ENCODE data around the gene GPATCH4. TPM values are rescaled to one million over a fixed set of nuclear protein-coding genes. Genes with fewer than 3 reads are reported as not detected.
A peak's percentile ranks its signal among the peaks of the same experiment; 100 is the strongest.
"Not testable (repeated sequence)": the region's sequence is repeated elsewhere in the genome, so short reads cannot be mapped to it uniquely, and the experiment has no call there.

Gene GPATCH4
- total RNA-seq, 1 donor from 2014 or later = 71.8 TPM

DNA sequence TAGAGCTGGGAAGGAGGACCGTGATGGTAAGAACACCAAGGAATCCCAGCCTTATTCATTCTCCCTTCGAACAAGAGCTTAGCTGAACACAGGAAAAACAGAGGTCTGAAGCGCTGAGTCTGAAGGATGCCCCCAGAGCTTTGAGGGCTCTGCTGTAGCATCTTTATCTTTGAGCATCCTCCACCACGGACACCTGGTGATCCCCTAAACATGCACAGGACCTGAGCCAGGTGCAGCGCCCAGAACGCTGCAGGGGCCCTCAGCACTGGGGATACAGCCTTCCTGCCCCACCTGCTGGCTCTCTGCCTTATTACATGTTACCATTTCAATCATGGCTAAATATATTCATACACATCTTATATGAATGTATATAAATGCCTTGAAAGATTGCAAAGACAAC lies 7.7 kb upstream of the GPATCH4 start:
- Mint-ChIP-seq H3K27me3 (peaks cover 7% of the 10 kb centered on the region), H3K9me3 (no peaks in the 10 kb centered on the region), H3K36me3 (ENCODE audit: low read depth) (no peaks in the 10 kb centered on the region), H3K27ac (no peak overlapping the region), H3K4me1 (peaks cover 27% of the 10 kb centered on the region), H3K4me3 (no peak overlapping the region)
- TF ChIP-seq, protein P1, sequence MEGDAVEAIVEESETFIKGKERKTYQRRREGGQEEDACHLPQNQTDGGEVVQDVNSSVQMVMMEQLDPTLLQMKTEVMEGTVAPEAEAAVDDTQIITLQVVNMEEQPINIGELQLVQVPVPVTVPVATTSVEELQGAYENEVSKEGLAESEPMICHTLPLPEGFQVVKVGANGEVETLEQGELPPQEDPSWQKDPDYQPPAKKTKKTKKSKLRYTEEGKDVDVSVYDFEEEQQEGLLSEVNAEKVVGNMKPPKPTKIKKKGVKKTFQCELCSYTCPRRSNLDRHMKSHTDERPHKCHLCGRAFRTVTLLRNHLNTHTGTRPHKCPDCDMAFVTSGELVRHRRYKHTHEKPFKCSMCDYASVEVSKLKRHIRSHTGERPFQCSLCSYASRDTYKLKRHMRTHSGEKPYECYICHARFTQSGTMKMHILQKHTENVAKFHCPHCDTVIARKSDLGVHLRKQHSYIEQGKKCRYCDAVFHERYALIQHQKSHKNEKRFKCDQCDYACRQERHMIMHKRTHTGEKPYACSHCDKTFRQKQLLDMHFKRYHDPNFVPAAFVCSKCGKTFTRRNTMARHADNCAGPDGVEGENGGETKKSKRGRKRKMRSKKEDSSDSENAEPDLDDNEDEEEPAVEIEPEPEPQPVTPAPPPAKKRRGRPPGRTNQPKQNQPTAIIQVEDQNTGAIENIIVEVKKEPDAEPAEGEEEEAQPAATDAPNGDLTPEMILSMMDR (IDR thresholded peaks at IDR 0.05) = no peak
- CTCF ChIA-PET = interaction anchor here (0.8 to 2.1 kb wide), 29 partner anchors 9 to 251 kb away, joined by 3 to 47 read pairs (median 4); partner anchors contain the start of gene IQGAP3
- POLR2A ChIA-PET = interaction anchor here (0.6 to 2.1 kb wide), 5 partner anchors 8 to 223 kb away, joined by 3 to 22 read pairs (median 4); no protein-coding TSS in a partner anchor
- ATAC-seq (ENCODE audit: low read depth) (peak; percentile 67), DNase-seq (no peak)
- intact Hi-C loops (cut with micrococcal nuclease) = loop anchor here (1.0 kb wide), 5 partner anchors 25 to 224 kb away; no protein-coding TSS in a partner anchor

DNA sequence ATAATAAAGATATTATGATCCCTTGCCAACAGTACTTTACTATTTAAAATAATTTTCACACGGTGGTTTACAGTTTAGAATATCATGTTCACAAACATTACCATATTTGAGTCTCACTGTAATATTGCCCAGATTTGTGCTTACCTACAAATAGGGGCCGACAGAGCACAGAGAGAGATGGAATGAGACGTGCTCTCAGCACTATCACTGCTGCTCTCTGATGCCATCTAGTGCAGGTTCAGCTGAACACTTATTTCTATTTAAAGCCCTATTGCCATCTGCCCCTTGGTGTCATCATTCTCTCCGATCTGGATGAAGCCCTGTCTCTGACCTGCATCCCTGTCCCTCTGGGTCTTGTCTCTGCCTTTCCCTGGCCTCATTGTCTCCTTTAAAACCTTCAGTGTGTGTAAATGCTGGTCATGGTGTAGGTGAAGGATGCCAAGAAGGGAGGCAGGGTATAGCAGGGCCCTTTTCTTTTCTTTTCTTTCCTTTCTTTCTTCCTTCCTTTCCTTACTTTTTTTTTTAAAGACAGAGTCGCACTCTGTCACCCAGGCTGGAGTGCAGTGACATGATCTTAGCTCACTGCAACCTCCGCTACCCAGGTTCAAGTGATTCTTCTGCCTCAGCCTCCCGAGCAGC lies 6.9 kb upstream of the GPATCH4 start:
- H3K9me3 Mint-ChIP-seq = no peaks in the 10 kb centered on the region
- H3K4me1 Mint-ChIP-seq = peaks cover 27% of the 10 kb centered on the region
- intact Hi-C loops (cut with micrococcal nuclease) = loop anchor here (1.0 kb wide), 5 partner anchors 24 to 223 kb away; no protein-coding TSS in a partner anchor
- POLR2A ChIA-PET = interaction anchor here (0.7 to 2.1 kb wide), 8 partner anchors 14 to 395 kb away, joined by 3 to 22 read pairs (median 5); partner anchors contain the start of genes MEF2D and PMF1
- H3K27me3 Mint-ChIP-seq = peaks cover 5% of the 10 kb centered on the region
- H3K27ac Mint-ChIP-seq = peak overlapping the region; percentile 73
- DNase-seq (no peak), ATAC-seq (ENCODE audit: low read depth) (peak; percentile 78)
- no peaks in the 10 kb centered on the region for H3K36me3 Mint-ChIP-seq (ENCODE audit: low read depth)
- TF ChIP-seq, protein P1 (IDR thresholded peaks at IDR 0.05) = peak; percentile 45
- CTCF ChIA-PET = interaction anchor here (0.5 to 2.1 kb wide), 33 partner anchors 8 to 252 kb away, joined by 3 to 47 read pairs (median 4); partner anchors contain the start of genes IQGAP3, MEF2D and NAXE
- H3K4me3 Mint-ChIP-seq = peak overlapping the region; percentile 55

- intact Hi-C loops (cut with micrococcal nuclease) = loop anchor here (1.0 kb wide), 1 partner anchor 107 kb away; the partner anchor contains the start of gene MEF2D
- not testable (repeated sequence) for H3K9me3 Mint-ChIP-seq; H3K36me3 Mint-ChIP-seq (ENCODE audit: low read depth); H3K27me3 Mint-ChIP-seq; DNase-seq
- Mint-ChIP-seq H3K4me1 (peaks cover 30% of the 10 kb centered on the region), H3K4me3 (peak overlapping the region; percentile 19), H3K27ac (peak overlapping the region; percentile 63)
- ATAC-seq (ENCODE audit: low read depth) = peak; percentile 80
- ChIA-PET CTCF (interaction anchor here (1.2 to 2.1 kb wide), 8 partner anchors 17 to 221 kb away, joined by 5 to 47 read pairs (median 11); partner anchors contain the start of gene MEF2D), POLR2A (interaction anchor here (1.2 to 2.1 kb wide), 4 partner anchors 13 to 127 kb away, joined by 5 to 22 read pairs (median 8); partner anchors contain the start of gene MEF2D)
These were observed 6.1 kb upstream of the GPATCH4 start for GRCh38 chr1:156607344-156607743.

GRCh38 chr1:156602557-156602993 lies 1.3 kb upstream of the GPATCH4 start:
- Mint-ChIP-seq H3K27ac (peak overlapping the region; percentile 36), H3K9me3 (no peaks in the 10 kb centered on the region), H3K4me1 (peaks cover 51% of the 10 kb centered on the region), H3K27me3 (no peaks in the 10 kb centered on the region), H3K36me3 (ENCODE audit: low read depth) (peaks cover 27% of the 10 kb centered on the region), H3K4me3 (peak overlapping the region; percentile 42)
- ATAC-seq (ENCODE audit: low read depth) (no peak), DNase-seq (no peak)
- CTCF ChIA-PET = interaction anchor here (0.5 to 1.5 kb wide), 3 partner anchors 12 to 216 kb away, joined by 3 to 4 read pairs (median 3); no protein-coding TSS in a partner anchor
- TF ChIP-seq, protein P1 (IDR thresholded peaks at IDR 0.05) = no peak
- POLR2A ChIA-PET = interaction anchor here (0.6 to 3.3 kb wide), 5 partner anchors 11 to 145 kb away, joined by 3 to 32 read pairs (median 12); partner anchors contain the start of genes MEF2D and NAXE
- intact Hi-C loops (cut with micrococcal nuclease) = no loop called here

- TF ChIP-seq, protein P1 (IDR thresholded peaks at IDR 0.05) = no peak
- intact Hi-C loops (cut with micrococcal nuclease) = loop anchor here (1.0 to 2.0 kb wide), 3 partner anchors 11 to 145 kb away; partner anchors contain the start of gene NAXE
- Mint-ChIP-seq H3K27me3 (no peaks in the 10 kb centered on the region), H3K4me3 (peak overlapping the region; percentile 99), H3K4me1 (peaks cover 44% of the 10 kb centered on the region), H3K9me3 (no peaks in the 10 kb centered on the region), H3K36me3 (ENCODE audit: low read depth) (peaks cover 33% of the 10 kb centered on the region), H3K27ac (peak overlapping the region; percentile 99)
- POLR2A ChIA-PET = interaction anchor here (0.6 to 3.3 kb wide), 10 partner anchors 10 to 145 kb away, joined by 3 to 32 read pairs (median 8); partner anchors contain the start of genes MEF2D and NAXE
- ATAC-seq (ENCODE audit: low read depth) (peak; percentile 45), DNase-seq (no peak)
- CTCF ChIA-PET = interaction anchor here (0.6 to 1.0 kb wide), 3 partner anchors 26 to 216 kb away, joined by 3 read pairs; no protein-coding TSS in a partner anchor
These were observed 613 bp upstream of the GPATCH4 start for GRCh38 chr1:156601892-156602291.

Data from activated B cell treated with CpG ODN at 0.5 μM for 24 hours (primary cell).